HK-2 (cell line): ENCODE results near the gene FAM184A.
"Not testable (repeated sequence)": the region's sequence is repeated elsewhere in the genome, so short reads cannot be mapped to it uniquely, and the experiment has no call there.

ENCODE experiments used
- DNase-seq: peaks from one replicate; pipeline ENCODE4 v3.0.0-alpha.2; 2018; ENCODE audit not compliant: unreplicated experiment

The FAM184A gene

GRCh38 chr6:119012521-119012920 lies 65.9 kb downstream of the FAM184A start:
- DNase-seq = peak; percentile 10

GRCh38 chr6:119009266-119009665 lies 69.2 kb downstream of the FAM184A start:
- DNase-seq = not testable (repeated sequence)

- DNase-seq = no peak
Observed at GRCh38 chr6:119006974-119007373, 71.5 kb downstream of the FAM184A start.

- DNase-seq = no peak
Observed at GRCh38 chr6:119002069-119002468, 76.4 kb downstream of the FAM184A start.

GRCh38 chr6:118999494-119000040 lies 78.9 kb downstream of the FAM184A start:
- no peak for DNase-seq

- not testable (repeated sequence) for DNase-seq
Observed at GRCh38 chr6:118997426-118997825, 81.0 kb downstream of the FAM184A start.

- no peak for DNase-seq
Observed at GRCh38 chr6:118996289-118996820, 82.1 kb downstream of the FAM184A start.

- DNase-seq = no peak
Observed at GRCh38 chr6:118993803-118994251, 84.6 kb downstream of the FAM184A start.

- no peak for DNase-seq
Observed at GRCh38 chr6:118993358-118993757, 85.1 kb downstream of the FAM184A start.

- DNase-seq = no peak
Observed at GRCh38 chr6:118992186-118992795, 86.2 kb downstream of the FAM184A start.

GRCh38 chr6:118986312-118986711 lies 92.2 kb downstream of the FAM184A start:
- no peak for DNase-seq

GRCh38 chr6:118985123-118985830 lies 93.2 kb downstream of the FAM184A start:
- no peak for DNase-seq

GRCh38 chr6:118984342-118984741 lies 94.1 kb downstream of the FAM184A start:
- no peak for DNase-seq

- no peak for DNase-seq
Observed at GRCh38 chr6:118982575-118982911, 95.9 kb downstream of the FAM184A start.

GRCh38 chr6:118981884-118982574 lies 96.4 kb downstream of the FAM184A start:
- DNase-seq = no peak

- DNase-seq = no peak
Observed at GRCh38 chr6:118980063-118980462, 98.4 kb downstream of the FAM184A start.

- DNase-seq = no peak
Observed at GRCh38 chr6:118974790-118975189, 103.7 kb downstream of the FAM184A start.

- no peak for DNase-seq
Observed at GRCh38 chr6:118971682-118972081, 106.8 kb downstream of the FAM184A start.

- DNase-seq = no peak
Observed at GRCh38 chr6:118970866-118971265, 107.6 kb downstream of the FAM184A start.

GRCh38 chr6:118968416-118968815 lies 110.0 kb downstream of the FAM184A start:
- no peak for DNase-seq

GRCh38 chr6:118967239-118967638 lies 111.2 kb downstream of the FAM184A start:
- no peak for DNase-seq

GRCh38 chr6:118965843-118966370 lies 112.6 kb downstream of the FAM184A start:
- DNase-seq = no peak
